HG03045 (cell line): Measurements from ENCODE around the gene ZNF737.
"Not testable (repeated sequence)": the region's sequence is repeated elsewhere in the genome, so short reads cannot be mapped to it uniquely, and the experiment has no call there.

Experiments used
- ATAC-seq: cut with Tn5 transposase; IDR thresholded peaks from one replicate; pipeline ENCODE4 v1.9.1; 2021; ENCODE audit warnings: mild to moderate bottlenecking, moderate library complexity; ENCODE audit not compliant: unreplicated experiment

Gene ZNF737

DNA sequence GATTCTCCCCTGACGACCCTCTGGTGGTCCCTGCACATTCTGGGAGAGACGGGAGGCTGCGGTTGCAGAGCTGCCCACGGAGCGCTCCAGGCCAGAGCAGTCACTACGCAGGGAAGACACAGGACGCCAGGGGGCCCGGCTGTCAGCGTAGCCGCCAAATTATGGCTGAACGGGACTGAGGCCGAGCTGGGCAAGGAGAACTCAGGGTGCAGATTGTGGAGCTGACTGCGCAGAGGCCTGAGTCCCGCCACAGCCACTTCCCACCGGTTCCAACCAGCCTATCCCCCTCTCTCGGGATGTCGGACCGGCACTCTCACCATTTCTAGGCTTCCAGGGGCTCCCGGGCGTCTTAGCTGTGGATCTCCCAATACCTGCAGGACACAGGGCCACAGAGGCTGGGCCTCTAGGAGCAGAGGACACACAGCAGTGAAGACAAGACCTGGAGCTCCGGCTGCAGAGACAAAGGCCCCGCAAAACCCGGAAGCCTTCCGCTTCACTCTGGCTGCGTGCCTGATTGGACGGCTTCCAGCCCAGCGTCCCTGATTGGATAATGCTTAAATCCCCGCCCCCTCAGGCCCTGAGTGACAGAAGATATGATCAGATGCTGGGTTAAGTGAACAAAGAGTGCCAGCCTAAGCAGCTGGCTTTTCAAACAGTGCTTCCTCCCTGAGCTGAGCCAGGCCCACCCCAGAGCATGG lies at the start of gene ZNF737:
Gene ZNF737 (minus strand): TSS at position 461 of the 698 bp plus-strand sequence. CDS start 141 bp downstream, at position 320.
- peak; percentile 91 for ATAC-seq

DNA sequence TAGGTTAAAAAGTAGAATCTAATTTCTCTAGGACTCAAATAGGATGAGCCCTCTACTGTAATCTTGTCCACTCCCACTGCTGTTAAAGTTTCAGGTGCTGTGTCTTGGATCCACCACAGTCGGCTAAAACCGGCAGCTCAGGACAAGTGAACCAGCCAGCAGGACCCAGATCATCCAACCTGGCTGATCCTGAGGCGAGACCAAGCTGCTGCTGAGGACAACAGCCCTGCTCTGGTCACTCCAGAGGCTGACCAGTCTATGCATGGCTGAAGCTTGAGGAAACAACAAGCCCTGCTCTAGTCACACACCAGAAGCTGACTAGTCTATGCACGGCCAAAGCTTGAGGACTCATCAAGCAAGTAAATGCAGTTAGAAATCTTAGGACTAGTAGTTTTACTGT lies 49.4 kb upstream of the ZNF737 start:
- ATAC-seq = not testable (repeated sequence)

DNA sequence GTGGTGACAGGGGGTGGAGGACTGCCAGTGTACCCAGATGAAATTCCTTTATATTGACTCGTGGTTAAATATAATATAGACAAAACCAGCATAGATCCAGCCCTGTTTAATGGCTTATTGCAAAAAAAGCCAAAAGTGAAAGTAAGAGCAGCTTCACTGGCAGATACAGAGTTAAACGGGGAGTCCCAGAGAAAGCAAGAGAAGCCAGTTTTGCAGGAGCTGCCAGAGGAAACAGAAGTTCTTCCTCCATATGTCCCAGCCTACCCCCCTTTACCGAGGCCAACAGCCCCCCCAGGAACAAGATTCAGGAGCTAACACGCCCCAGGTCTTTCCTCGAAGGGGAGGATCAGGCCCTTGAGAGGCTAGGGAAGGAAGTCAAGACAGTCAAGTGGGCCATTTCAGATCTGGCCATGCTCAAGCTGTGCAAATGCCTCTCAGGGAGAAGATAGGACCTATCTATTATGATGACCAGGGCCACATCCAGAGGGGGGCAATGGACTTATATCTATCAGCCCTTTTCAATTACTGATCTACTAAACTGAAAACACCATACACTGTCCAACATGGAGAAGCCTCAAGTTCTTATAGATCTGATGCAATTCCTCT lies 47.2 kb upstream of the ZNF737 start:
- ATAC-seq = no peak

DNA sequence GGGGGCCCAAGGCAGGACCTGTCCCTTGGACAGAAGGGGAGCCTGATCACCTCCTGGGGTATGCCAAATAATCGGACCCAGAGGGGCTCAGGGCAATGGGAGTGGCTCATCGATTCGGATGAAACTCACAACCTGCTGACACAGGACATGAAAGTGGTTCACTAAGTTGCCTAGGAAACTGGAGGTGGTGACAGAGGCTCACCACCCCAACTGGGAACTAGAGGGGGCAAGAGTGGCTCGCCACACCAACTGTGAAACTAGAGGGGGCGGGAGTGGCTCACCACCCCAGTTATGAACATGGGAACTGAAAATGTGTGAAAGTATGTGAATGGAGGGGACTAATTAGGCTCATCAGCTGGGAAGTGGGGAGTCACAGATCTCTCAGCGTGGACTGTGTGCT lies 46.3 kb upstream of the ZNF737 start:
- no peak for ATAC-seq

DNA sequence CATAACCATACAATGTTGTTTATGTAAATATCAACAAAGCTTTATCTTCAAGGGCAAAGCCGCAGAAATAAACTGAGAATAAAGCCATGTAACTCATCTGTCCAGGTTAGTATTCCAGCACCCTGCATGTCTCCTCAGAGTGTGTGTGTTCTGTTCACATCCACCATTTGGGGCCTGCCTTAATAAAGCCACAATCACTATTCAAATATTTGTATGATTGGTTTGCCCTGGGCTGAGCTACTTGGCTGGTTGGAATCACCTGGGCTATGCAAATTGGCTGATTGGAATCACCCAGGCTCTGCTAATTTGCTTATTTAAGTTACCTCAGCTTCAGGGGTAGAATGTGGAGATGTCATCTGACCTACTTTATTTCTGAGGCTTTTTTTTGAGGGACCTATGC lies 42.4 kb upstream of the ZNF737 start:
- ATAC-seq = no peak

DNA sequence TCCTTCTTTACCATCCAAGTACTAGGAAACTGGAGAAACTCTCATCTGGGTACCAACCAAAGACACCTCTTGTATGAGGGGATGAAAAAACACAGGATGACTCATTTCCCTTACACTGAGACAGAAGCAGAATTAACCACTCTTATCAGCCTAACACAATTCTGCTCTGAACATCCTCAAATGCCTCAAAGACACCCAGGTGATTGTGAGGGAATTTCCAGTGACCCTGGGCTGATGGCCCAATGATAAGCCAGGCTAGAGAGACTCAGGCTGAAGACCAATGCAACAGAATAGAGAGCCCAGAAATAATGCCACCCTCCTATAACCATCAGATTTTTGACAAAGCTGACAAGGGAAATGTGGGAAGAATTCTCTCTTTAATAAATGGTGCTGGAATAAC lies 7.0 kb downstream of the ZNF737 start:
- ATAC-seq = no peak

DNA sequence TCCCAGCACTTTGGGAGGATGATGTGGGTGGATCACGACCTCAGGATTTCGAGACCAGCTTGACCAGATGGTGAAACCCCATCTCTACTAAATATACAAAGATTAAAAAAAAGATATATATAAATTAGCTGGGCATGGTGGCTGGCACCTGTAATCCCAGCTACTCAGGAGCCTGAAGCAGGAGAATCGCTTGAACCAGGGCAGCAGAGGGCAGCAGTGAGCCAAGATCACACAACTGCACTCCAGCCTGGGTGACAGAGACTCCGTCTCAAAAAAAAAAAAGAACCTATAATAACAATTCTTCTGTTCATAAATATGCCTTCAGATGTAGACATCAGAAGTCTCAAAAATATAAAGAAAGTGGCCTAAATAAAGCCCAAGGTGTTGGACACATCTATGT lies 7.6 kb downstream of the ZNF737 start:
- no peak for ATAC-seq

DNA sequence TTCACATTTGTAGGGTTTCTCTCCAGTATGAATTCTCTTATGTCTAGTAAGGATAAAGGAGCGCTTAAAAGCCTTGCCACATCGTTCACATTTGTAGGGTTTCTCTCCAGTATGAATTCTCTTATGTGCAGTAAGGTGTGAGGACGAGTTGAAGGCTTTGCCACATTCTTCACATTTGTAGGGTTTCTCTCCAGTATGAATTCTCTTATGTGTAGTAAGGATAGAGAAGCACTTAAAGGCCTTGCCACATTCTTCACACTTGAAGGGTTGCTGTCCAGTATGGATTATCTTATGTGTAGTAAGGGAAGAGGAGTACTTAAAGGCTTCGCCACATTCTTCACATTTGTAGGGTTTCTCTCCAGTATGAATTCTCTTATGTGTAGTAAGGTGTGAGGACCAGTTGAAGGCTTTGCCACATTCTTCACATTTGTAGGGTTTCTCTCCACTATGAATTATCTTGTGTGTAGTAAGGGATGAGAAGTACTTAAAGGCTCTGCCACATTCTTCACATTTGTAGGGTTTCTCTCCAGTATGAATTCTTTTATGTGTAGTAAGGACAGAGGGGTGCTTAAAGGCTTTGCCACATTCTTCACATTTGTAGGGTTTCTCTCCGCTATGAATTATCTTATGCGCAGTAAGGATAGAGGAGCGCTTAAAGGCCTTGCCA lies 20.8 kb downstream of the ZNF737 start:
- ATAC-seq = not testable (repeated sequence)

DNA sequence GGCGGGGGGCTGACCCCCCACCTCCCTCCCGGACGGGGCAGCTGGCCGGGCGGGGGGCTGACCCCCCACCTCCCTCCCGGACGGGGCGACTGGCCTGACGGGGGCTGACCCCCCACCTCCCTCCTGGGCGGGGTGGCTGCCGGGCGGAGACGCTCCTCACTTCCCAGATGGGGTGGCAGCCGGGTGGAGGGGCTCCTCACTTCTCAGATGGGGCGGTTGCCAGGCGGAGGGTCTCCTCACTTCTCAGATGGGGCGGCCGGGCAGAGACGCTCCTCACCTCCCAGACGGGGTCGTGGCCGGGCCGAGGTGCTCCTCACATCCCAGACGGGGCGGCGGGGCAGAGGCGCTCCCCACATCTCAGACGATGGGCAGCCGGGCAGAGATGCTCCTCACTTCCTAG lies 35.3 kb downstream of the ZNF737 start:
- not testable (repeated sequence) for ATAC-seq

DNA sequence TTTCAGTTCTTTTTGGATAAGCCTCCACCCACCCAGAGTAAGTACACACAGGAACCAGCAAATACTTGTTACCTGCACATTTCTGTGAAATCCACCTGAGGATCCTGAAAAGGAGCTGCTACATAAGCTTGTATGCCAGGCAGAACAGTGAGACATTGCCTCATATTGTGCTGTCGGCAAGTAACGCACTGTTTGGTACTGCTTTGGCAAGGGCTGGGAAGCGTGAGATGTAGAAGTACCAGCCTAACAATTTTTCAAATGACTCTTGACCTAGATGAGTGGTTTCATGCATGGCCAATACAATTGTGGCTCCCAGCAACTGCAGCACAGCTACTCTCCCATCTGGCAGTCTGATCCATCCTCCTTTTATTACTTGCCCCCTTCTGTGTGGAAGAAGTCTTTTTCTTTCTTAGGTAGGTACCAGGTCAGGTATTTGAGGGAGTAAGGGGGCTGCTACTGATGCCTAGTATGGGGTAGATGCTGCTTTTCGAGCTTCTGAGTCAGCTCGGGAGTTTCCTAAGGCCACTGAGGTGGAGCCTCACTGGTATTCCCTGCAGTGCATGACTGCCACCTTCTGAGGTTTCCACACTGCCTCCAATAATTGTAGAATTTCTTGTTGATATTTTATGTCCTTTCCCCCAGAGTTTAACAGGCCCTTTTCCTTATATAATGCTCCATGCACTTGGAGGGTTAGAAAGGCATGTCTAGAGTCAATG lies 52.2 kb downstream of the ZNF737 start:
- ATAC-seq = no peak

DNA sequence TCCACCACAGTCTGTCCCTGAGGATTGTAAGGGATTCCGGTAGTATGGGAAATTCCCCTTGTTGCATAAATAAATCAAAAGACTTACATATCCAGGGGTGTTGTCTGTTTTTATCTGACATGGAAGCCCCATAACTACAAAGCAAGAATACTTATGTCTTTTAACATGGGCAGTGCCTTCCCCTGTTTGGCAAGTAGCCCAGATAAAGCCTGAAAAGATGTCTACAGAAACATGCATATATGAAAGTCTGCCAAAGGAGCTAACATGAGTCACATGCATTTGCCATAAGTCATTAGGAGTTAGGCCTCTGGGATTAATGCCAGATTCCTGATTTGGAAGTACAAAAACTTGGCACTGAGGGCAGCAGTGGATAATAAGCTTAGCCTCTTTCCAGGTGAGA lies 62.1 kb downstream of the ZNF737 start:
- no peak for ATAC-seq
